Neural cell (in vitro differentiated cells): Measurements from ENCODE around the gene RFX2.

ENCODE experiments used
- POLR2AphosphoS5 ChIP-seq: IDR thresholded peaks from 2 replicates; pipeline ENCODE4 v1.6.1; 2012
- SMC3 ChIP-seq: fragments of 450-650 bp; conservative IDR thresholded peaks from 2 replicates; pipeline ENCODE4 v1.6.1; 2014; ENCODE audit warnings: antibody characterized with exemption, mild to moderate bottlenecking, moderate library complexity; ENCODE audit not compliant: poor library complexity
- TAF1 ChIP-seq: IDR thresholded peaks from 2 replicates; pipeline ENCODE4 v1.6.1; 2012; ENCODE audit warnings: low read depth
- TF ChIP-seq, protein P1 (sequence below): fragments of 450-650 bp; IDR thresholded peaks from 2 replicates; pipeline ENCODE4 v1.5.1; 2014; ENCODE audit warnings: antibody characterized with exemption, mild to moderate bottlenecking, moderate library complexity; ENCODE audit not compliant: poor library complexity, severe bottlenecking
- TF ChIP-seq, protein P2 (sequence below): IDR thresholded peaks from 2 replicates; pipeline ENCODE4 v1.6.1; 2012; ENCODE audit warnings: borderline replicate concordance

DNA sequence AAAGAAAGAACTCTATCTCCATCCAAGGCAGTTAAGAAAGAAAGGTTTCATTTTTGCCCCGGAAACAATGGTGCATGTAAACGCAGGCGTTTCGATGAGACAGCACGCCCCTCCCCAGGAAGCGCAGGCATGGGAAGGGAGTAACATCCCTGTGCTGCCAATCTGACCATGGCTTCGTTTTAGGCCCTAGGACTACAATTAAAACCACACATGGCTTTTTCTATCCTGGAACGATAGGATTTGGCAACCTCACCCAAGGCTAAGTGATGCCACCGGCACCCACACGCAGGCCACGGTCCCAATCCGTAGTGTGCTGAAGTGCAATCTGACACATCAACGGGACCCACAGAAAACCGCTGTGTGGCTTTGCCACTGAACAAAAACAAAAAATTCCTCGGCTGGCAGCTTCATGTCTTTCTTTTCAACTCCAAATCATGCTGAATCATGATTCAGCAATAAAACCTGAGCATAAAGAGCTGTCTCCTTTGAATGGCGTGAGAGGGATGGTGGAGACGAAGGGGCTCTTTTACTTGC is 156.6 kb downstream of the RFX2 start:
- TF ChIP-seq, protein P1, sequence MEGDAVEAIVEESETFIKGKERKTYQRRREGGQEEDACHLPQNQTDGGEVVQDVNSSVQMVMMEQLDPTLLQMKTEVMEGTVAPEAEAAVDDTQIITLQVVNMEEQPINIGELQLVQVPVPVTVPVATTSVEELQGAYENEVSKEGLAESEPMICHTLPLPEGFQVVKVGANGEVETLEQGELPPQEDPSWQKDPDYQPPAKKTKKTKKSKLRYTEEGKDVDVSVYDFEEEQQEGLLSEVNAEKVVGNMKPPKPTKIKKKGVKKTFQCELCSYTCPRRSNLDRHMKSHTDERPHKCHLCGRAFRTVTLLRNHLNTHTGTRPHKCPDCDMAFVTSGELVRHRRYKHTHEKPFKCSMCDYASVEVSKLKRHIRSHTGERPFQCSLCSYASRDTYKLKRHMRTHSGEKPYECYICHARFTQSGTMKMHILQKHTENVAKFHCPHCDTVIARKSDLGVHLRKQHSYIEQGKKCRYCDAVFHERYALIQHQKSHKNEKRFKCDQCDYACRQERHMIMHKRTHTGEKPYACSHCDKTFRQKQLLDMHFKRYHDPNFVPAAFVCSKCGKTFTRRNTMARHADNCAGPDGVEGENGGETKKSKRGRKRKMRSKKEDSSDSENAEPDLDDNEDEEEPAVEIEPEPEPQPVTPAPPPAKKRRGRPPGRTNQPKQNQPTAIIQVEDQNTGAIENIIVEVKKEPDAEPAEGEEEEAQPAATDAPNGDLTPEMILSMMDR = no peak
- no peak for TF ChIP-seq POLR2AphosphoS5
- TF ChIP-seq, protein P2, sequence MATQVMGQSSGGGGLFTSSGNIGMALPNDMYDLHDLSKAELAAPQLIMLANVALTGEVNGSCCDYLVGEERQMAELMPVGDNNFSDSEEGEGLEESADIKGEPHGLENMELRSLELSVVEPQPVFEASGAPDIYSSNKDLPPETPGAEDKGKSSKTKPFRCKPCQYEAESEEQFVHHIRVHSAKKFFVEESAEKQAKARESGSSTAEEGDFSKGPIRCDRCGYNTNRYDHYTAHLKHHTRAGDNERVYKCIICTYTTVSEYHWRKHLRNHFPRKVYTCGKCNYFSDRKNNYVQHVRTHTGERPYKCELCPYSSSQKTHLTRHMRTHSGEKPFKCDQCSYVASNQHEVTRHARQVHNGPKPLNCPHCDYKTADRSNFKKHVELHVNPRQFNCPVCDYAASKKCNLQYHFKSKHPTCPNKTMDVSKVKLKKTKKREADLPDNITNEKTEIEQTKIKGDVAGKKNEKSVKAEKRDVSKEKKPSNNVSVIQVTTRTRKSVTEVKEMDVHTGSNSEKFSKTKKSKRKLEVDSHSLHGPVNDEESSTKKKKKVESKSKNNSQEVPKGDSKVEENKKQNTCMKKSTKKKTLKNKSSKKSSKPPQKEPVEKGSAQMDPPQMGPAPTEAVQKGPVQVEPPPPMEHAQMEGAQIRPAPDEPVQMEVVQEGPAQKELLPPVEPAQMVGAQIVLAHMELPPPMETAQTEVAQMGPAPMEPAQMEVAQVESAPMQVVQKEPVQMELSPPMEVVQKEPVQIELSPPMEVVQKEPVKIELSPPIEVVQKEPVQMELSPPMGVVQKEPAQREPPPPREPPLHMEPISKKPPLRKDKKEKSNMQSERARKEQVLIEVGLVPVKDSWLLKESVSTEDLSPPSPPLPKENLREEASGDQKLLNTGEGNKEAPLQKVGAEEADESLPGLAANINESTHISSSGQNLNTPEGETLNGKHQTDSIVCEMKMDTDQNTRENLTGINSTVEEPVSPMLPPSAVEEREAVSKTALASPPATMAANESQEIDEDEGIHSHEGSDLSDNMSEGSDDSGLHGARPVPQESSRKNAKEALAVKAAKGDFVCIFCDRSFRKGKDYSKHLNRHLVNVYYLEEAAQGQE = no peak
- TF ChIP-seq TAF1 = no peak
- TF ChIP-seq SMC3 = no peak
